ENCODE data around the gene IGFALS.
A peak's percentile ranks its signal among the peaks of the same experiment; 100 is the strongest.

Gene IGFALS

DNA sequence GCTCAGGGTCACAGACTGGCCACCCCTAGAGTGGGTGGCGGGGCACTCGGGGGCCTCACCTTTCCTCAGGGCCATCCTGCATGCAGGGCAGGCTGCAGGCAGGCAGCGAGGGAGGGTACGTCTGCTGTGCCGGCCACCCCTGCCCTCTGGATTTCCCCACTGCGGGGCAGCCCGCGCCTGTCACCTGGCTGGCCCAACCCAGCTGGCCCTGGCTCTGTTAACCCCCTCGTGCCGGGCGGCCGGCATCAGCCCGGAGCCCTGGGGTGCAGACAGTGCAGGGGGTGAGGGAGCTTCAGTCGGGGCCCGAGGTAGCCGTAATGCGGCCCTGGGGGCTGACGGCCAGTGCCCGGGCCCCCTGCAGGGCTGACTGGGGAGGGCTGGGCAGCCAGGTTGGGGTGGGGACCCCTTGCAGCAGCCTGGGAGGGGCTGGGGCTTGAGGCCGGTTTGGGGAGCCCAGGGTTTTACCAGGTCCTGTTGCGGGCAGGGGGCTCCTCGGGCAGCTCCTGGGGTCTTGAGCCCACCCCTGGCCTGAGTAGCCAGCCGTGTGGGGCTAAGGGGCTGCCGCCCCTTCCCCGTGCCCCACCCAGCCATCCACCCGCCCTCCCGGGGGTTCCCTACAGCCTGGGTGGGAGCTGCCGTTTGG, at the start of gene IGFALS:
Gene IGFALS (minus strand): TSS at position 128 of the 643 bp plus-strand sequence. CDS start 53 bp downstream, at position 75.
- DNase-seq (ENCODE audit: low read depth in 2 of 2) = no peak

DNA sequence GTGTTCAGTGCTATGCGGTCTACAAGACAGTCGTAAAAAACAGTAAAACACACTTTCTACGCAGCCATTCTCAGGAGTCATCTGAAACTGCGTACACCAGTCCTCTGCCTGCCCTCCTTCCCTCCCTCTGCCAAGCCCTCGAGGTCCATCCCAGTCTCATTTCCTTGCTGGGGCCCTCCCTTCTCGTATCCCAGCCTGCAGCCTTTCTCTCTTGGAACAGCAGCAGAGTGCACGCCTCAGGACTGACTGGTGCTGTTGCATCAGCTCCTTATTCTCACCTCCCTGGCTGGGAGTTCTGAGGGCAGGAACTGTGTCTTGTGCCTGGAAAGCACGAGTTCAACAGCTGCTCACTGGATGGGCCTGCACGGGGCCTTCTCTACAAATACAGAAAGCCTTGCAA, 46.0 kb upstream of the IGFALS start:
- DNase-seq (ENCODE audit: low read depth in 2 of 2) = no peak

DNA sequence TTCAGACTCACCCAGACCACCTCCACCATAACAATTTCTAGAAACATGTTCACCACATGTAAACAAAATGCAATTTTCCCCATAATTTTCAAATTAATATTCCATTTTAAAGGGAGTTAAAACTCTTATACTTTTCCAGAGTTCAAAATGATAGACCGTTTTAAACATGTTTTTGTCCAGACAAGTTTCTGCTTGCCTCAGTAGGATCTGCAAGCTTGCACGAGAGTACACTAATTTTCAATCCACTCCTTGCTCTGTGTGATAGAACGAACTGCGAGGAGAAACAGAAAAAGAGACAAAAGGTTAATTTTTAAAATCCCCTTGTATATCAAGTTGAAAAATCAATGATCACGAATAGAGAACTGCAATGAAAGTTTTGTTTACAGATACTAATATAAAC, 40.6 kb upstream of the IGFALS start:
- no peak for DNase-seq (ENCODE audit: low read depth in 2 of 2)

DNA sequence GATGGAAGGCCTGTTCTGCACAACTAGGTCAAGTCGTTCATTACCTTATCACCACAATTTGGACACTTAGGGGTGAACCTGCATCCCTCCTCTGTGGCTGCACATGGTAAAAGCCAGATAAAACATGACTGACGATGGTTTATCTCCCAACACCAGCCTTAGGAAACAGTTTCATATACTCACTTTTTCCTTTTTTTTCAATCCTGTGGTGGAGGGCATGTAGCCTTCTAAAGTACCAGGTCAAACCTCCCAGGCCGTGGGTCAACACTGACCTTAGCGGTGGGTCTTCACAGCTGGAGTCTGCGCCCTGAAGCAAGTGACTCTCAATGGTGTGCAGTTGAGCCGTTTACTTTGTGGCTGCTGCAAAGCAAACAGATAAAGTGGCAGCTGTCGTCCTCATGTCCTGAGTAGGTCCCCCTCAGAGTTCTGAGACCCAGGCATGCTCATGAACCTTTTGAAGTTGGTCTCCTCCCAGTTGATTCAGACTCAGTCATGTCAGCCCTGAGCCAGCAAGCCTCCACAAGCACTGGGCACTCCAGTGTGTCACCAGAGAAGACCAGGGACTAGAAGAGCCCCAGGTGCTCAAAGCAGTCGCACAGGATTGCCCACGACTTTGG, 39.4 kb upstream of the IGFALS start:
- DNase-seq (ENCODE audit: low read depth in 2 of 2) = no peak

DNA sequence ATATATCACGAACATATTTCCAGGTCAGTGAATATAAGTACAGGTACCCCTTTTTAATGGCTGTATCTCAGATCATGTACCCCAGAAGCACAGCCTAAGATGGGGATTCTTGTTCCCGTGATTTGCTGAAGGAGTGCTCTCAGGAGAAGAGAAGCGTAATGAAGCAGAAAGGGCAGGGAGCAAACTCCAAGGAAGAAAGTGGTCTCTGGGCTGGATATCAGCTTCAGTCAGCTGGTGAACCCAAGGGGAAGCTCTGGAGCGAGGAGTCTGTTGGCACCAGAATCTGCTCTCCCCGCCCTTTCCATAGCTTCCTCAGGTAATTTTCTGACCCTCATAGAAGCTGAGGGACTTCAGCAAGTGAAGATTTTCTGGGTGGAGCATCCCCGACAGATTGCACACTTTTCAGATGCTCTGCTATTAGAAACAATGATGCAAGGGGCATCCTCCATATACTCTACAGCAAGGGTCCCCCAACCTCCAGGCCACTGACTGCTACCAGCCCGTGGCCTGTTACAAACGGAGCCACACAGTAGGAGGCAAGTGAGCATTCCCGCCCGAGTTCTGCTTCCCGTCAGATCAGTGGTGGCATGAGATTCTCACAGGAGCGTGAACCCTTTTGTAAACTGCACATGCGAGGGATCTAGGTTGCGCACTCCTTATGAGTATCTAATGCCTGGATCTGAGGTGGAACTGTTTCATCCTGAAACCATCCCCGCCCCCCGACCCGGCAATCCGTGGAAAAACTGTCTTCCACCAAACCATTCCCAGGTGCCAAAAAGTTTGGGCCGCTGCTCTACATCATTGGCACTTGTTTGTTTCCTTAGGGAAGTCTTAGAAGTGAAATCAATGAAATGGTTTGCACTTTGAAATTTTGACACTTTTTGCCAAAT, 37.9 kb upstream of the IGFALS start:
- no peak for DNase-seq (ENCODE audit: low read depth in 2 of 2)

DNA sequence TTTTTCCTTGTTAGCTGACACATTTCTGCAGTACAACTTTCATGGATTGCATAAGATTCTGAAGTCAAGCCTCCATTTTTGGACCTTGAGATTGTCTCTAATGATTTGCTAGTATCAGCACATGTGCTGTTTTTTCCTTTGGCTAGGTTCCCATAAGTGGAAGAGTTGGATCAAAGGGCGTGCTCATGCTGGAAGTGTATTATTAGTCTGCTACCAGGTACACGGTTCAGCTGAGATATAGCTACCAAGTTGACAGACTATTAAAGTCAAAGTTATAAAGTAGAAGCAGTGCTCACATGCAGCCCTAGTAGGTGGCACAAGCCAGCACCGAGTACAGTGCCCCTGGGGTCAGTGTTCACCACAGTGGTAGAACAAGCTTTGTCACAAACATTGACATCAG, 36.7 kb upstream of the IGFALS start:
- no peak for DNase-seq (ENCODE audit: low read depth in 2 of 2)

DNA sequence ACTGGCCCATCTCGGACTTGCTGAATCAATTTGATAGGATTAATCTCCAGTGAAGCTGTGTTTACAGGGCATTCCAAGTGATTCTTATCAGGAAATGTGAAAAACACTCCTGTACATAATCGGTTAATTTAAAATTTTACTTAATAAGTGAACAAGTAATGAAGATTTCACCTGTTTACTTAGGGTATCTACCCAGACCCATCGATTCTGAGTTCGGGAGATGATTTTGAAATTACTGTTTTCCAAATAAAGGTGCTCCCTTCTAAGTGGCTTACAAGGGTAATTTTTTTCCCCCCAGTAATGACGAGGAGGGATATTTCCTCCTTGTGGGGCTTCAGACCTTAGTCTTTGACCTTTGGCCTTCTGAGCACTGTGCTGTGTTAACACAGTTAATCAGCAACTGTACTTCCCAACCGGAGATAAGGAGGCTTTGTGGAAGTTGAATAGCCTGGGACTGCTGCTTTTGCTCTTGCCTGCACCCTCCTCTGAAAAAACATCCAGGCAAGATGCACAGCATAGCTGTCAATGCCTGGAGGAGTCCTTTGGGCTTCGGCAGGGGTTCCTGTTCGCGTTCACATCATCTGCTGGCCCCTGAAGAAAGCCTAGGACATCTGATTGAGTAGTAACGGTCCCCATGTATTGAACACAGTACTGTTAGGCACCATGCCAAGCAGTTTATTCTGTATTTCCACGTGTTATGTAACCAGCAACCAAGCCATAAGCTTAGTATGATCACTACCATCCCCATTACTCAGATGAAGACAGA, 35.3 kb upstream of the IGFALS start:
- DNase-seq (ENCODE audit: low read depth in 2 of 2) = no peak

DNA sequence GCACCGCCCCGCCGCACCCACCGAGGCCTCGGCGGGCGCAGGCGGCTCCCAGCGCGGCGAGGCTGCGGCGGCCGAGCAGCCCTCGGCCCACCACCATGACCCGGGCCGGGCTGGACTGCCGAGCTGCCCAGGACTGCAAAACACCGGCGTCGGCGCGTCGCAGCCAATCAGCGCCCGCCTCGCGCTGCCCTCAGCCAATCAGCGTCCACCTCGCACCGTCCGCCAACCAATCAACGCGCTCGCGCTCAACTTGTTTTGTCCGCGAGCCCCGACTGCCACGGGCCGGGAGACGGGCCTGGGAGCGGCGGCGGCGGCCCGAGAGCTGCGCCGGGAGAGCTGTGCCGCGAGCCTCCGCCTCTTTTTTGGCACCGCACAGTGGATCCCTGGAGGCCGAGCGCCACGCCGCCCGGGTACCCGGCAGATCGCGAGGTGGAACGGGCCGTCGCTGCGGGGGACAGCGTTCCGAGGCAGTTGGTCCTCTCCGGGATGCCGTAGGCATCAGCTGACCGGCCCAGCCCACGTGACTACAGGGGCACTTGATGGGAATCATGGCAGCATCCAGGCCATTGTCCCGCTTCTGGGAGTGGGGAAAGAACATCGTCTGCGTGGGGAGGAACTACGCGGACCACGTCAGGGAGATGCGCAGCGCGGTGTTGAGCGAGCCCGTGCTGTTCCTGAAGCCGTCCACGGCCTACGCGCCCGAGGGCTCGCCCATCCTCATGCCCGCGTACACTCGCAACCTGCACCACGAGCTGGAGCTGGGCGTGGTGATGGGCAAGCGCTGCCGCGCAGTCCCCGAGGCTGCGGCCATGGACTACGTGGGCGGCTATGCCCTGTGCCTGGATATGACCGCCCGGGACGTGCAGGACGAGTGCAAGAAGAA, 33.4 kb upstream of the IGFALS start, which contains the start of the genes FAHD1 and HAGH:
Gene FAHD1 (plus strand): TSS at position 516 of the 883 bp plus-strand sequence. CDS start 33 bp downstream, at position 549.
Gene HAGH (minus strand): TSS at position 135 of the 883 bp plus-strand sequence. CDS start 38 bp downstream, at position 97.
- peak; percentile 73 to 84 for DNase-seq (ENCODE audit: low read depth in 2 of 2)

DNA sequence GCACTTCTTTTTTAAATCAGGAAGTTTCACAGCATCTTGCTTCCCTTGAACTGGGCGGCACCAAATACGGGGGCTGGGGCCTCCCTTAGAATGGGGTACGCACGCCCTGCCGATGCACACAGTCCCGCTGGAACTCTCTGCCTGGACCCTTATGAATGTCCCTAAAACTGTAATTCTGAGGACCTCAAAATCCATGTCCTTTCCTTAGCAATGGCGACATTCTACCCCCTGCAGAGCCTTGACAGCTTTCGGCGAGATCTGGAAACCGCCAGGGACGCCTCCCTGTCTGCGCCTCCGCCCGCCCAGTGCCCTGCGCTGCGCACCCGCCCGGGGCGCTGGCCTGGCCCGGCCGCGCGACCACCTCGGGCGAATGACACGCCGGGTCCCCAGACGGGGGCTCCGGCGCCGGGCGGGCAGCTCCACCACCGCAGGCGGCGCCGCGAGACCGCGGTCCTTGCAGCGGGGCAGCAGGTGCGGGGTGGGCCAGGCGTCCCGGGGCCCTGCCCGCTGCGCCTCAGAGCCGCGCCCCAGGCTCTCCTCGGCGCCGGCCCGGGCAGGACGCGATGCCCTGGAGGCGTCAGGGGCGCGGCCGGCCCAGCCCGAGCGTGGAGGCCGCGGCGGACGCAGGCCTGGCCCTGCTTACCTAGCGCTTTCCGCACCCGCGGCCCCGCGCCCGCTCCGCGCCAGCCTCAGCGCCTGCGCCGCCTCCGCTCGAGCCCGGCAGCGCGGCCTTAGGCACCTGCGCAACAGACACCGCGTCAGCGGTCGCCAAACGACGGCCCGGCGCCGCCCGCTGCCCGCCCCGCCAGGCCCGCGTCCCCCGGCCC, 32.6 kb upstream of the IGFALS start:
- DNase-seq (ENCODE audit: low read depth in 2 of 2) = peak; percentile 27 to 66

DNA sequence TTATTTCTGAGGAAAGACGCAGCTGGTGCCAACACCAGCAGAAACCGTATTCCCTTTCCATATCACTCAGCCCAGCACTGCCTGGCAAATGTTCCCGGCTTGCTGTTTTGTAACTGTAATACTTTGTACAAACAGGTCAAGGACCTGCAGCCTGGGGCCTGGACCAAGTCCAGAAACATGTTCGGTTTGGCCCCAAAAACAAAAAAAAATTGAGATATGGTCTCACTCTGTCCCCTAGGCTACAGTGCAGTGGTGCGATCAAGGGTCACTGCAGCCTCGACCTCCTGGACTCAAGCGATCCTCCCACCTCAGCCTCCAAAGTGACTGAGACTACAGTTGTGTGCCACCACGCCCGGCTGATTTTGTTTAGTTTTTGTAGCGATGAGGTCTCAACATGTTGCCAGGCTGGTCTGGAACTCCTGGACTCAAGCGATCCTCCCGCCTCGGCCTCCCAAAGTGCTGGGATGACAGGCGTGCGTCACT, 31.9 kb upstream of the IGFALS start:
- no peak for DNase-seq (ENCODE audit: low read depth in 2 of 2)

DNA sequence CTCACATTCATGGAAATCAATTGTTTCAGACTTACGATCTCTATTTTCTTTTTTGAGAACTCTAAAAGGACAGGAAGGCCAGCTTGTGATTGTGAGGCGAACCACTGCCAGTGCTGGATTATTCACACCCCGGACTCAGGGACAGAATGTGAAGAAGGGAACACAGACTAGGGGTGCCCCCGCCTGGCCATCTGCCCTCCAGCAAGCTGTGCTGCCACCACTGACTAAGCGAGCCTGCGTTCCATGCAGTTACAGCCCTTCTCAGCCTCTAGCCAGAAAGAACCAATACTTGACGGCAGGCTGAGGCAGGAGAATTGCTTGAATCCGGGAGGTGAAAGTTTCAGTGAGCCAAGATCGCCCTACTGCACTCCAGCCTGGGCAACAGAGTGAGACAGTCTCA, 30.3 kb upstream of the IGFALS start:
- DNase-seq (ENCODE audit: low read depth in 2 of 2) = no peak

DNA sequence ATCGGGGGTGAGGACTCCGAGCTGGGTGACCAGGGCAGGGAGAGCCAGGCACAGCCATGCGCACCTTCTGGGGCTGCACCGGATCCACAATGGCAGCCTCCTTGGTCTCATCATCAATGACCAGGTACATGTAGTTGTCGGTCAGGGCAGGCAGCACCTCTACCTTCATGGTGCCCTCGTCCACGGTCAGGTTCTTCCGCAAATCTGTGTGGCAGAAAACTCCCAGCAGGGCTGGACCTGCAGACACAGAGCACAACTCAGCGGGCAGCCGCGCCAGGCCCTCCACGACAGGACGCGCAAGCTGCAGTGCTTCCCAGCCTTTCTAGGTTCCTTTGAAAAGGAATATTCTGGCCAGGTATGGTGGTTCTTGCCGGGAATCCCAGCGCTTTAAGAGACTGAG, 29.3 kb upstream of the IGFALS start:
- no peak for DNase-seq (ENCODE audit: low read depth in 2 of 2)

DNA sequence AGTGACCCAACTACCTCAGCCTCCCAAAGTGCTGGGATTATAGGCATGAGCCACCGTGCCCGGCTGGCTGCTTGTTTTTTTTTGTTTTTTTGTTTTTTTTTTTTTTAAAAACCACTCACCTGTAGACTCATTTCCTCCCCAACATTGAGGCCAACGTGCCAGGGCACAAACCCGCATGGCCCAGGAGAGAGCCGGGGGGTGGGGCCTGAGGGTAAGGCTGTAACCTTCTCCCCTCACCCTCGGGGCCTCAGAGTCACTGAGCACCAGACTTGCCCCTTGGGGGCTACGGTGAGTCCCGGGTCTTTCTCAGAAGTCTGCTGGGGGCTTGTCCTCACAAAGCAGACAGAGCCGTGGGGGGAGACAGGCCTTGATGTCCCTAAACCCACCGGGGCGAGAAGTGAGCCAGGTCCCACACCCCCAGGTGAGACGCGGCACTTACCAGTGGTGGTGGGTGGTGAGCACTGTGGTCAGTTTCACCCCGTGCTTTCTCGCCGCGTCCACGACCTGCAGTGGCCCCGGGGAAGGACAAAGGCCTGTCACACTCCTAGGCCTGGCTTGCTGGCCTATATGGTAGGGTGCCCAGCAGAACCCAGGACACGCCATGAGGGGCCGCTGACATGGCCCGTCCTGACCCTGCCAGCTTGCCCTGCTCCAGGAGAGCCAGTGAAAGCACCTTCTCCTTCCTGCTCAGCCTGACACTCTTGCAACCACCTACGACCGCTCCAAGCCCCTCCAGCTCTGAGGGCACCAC, 28.5 kb upstream of the IGFALS start:
- no peak for DNase-seq (ENCODE audit: low read depth in 2 of 2)

DNA sequence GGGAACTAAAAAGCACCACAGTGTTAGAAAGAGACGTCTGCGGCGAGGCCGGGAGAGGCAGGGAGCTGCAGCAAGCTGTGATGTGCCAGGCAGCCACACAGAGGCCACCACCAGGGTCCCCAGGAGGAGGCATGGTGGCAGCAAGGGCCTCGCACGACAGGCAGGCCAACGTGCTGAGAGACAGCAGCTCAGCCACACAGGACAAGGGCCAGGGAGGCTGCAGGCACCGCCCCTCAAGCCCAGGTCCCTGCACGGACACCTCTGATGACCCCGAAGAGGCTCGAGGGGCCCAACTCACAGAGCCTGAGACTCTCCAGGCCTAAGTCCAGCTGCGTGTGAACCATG, 27.4 kb upstream of the IGFALS start:
- no peak for DNase-seq (ENCODE audit: low read depth in 2 of 2)

DNA sequence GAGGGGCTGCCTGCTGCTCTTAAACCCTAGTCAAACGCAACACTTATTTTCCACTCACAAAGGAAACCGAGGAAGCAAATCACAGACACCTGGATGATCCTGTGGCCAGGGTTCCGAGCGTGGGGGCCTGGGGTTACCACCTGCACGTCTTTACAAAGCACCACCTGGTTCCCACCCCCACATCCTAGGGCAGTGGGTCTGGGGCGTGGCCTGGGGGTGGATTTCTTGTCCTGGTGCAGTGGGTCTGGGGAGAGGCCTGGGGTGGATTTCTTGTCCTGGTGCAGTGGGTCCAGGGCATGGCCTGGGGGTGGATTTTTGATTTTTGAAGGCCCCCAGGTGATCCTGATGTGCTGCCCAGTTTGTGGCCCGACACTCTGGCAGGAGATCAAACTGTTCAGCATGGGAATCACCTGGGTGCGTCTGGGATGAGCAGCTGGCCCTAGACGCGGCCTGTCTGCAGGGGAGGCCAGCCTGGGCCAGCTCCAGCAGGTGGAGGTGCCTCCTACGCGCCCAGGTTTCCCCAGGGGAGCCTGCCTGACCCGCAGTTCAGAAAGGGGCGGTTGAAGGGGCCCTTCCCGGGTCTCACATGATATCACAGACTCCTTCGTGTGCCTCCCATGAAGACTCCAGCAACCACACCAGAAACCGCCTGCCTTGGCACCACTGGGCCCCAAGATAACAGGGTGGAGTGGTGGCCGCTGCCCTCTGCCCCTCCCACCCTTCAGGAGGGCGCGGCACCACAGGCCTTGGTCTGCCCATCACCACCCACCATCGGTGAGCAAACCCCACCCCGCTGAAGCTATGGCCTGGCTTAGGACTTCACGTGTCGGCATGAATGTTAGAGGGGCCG, 26.8 kb upstream of the IGFALS start:
- no peak for DNase-seq (ENCODE audit: low read depth in 2 of 2)

DNA sequence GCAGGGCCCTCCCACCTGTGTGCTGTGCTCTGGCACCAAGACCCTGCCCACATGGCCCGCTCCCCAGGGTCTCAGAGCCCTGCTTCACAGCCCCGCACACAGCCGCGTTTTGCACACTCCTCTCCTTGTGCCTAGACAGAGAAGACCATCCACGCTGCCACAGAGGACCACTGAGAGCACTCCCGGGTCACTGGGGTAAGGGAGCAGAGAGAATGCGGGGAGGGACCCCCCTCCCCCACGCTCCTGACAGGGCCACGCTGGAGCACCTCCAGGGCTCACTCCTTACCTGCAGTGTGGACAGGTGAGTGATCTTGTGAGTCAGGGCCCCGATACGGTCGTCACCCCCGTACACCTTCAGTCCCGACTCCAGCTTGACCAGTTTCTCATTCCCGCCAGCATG, 26.1 kb upstream of the IGFALS start:
- no peak for DNase-seq (ENCODE audit: low read depth in 2 of 2)

DNA sequence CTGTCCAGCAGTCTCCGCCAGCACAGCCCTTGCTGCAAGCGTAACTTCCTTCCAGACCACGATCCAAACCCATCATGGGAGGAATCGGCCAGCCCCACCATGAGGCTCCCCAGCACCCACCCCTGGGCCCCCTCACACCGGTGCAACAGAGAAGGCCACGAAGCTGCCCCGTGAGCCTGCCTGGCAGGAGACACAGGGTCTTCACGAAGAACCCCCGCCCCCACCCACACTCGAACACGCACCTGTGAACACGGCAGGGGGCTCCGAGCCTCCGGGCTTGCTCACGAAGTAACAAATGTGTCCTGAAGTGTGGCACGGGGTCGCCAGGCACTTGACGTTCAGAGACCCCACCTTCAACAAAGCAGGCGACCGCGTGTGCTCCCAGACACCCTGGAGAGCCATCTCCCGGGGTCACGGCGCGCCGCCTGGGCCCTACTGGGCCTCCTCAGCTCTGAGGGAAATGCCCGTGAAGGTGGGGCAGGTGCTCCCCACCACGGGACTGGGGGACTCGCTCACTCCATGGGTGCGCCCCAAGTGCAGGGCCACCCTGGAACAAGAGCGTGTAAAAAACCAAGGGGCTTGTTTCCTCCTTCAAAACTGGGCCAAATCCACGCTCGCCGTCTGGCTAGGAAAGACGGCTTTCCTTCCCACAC, 25.5 kb upstream of the IGFALS start:
- no peak for DNase-seq (ENCODE audit: low read depth in 2 of 2)

Data from stimulated activated CD8-positive, alpha-beta memory T cell treated with anti-CD3 and anti-CD28 coated beads, Interleukin-7, amount 100 ng/mL, for 4 hours (primary cell).